ENCODE results near the gene S100A11. TPM values are rescaled to one million over a fixed set of nuclear protein-coding genes. Genes with fewer than 3 reads are reported as not detected.

The S100A11 gene
- total RNA-seq, 1 donor from 2014 or later: 4.4 TPM

DNA sequence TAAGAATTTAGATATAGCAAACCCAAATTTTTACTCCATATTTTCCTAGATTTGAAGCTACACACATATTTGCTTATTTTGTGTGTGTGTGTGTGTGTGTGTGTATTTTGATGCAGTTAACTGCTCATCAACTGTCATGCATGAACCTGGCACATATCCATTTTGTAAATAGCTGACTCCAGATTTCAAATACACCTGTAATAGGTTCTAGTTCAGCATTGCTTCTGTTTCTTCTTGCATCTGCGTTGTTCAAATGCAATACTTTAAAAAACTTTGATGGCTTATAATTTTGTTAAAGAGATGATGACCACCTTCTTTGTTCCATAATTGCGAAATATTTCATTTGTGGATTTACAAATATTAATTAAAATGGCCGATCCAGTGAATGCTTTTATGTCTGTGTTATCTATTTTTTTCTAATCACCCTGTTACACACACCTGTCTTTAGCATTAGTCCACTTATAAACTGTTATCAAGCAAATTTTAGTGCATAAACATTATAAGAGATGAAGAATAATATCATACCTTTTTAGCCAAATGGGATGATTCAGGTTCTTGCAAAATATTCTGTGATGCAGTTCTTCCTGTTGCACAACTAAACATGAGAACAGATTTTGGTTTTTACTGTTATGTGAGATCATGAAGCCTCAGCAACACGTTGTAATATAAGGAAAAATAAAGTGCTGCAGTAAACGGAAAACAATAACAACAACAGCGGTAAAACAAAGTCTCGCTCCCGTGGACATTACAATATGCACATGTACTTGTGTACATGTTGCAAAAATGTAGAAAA lies 12.7 kb upstream of the S100A11 start:
- Histone ChIP-seq H2AFZ (replicated peaks) (no peak overlapping the region), H3K9ac (no peak overlapping the region), H3K27me3 (peaks cover 12% of the 10 kb centered on the region), H3F3A (ENCODE audit: low read depth) (peaks cover 7% of the 10 kb centered on the region), H3K36me3 (no peaks in the 10 kb centered on the region), H3K27ac (no peak overlapping the region), H3K9me3 (ENCODE audit: low read depth) (no peaks in the 10 kb centered on the region), H3K4me3 (no peak overlapping the region), H3K4me2 (no peak overlapping the region), H3K79me2 (ENCODE audit: low read depth) (no peaks in the 10 kb centered on the region), H4K20me1 (ENCODE audit: low read depth) (no peaks in the 10 kb centered on the region), H3K4me1 (peaks cover 5% of the 10 kb centered on the region)
- Mint-ChIP-seq H3K27ac (no peak overlapping the region), H3K27me3 (ENCODE audit: insufficient read depth, low read depth) (peaks cover 15% of the 10 kb centered on the region), H3K4me3 (no peak overlapping the region), H3K9me3 (no peaks in the 10 kb centered on the region), H3K4me1 (peaks cover 17% of the 10 kb centered on the region), H3K36me3 (no peaks in the 10 kb centered on the region)
- DNase-seq (ENCODE audit: low spot score): no peak
- TF ChIP-seq EZH2 (IDR thresholded peaks at IDR 0.05): no peak
- TF ChIP-seq, protein P1, sequence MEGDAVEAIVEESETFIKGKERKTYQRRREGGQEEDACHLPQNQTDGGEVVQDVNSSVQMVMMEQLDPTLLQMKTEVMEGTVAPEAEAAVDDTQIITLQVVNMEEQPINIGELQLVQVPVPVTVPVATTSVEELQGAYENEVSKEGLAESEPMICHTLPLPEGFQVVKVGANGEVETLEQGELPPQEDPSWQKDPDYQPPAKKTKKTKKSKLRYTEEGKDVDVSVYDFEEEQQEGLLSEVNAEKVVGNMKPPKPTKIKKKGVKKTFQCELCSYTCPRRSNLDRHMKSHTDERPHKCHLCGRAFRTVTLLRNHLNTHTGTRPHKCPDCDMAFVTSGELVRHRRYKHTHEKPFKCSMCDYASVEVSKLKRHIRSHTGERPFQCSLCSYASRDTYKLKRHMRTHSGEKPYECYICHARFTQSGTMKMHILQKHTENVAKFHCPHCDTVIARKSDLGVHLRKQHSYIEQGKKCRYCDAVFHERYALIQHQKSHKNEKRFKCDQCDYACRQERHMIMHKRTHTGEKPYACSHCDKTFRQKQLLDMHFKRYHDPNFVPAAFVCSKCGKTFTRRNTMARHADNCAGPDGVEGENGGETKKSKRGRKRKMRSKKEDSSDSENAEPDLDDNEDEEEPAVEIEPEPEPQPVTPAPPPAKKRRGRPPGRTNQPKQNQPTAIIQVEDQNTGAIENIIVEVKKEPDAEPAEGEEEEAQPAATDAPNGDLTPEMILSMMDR (IDR thresholded peaks at IDR 0.05): no peak
- no peak for TF ChIP-seq EZH2phosphoT487 (IDR thresholded peaks at IDR 0.05)

- Mint-ChIP-seq H3K27ac (peak overlapping the region; percentile 95), H3K9me3 (no peaks in the 10 kb centered on the region), H3K4me1 (peaks cover 17% of the 10 kb centered on the region), H3K36me3 (no peaks in the 10 kb centered on the region), H3K27me3 (ENCODE audit: insufficient read depth, low read depth) (peaks cover 13% of the 10 kb centered on the region), H3K4me3 (peak overlapping the region; percentile 74)
- Histone ChIP-seq H3K27ac (no peak overlapping the region), H3K36me3 (no peaks in the 10 kb centered on the region), H2AFZ (replicated peaks) (peak overlapping the region; percentile 95), H3K27me3 (peaks cover 9% of the 10 kb centered on the region), H3K9ac (no peak overlapping the region), H3F3A (ENCODE audit: low read depth) (peaks cover 7% of the 10 kb centered on the region), H3K79me2 (ENCODE audit: low read depth) (no peaks in the 10 kb centered on the region), H3K9me3 (ENCODE audit: low read depth) (no peaks in the 10 kb centered on the region), H4K20me1 (ENCODE audit: low read depth) (no peaks in the 10 kb centered on the region), H3K4me2 (peak overlapping the region; percentile 62), H3K4me1 (peaks cover 14% of the 10 kb centered on the region), H3K4me3 (peak overlapping the region; percentile 24)
- TF ChIP-seq, protein P1 (IDR thresholded peaks at IDR 0.05): no peak
- TF ChIP-seq EZH2phosphoT487 (IDR thresholded peaks at IDR 0.05): no peak
- no peak for TF ChIP-seq EZH2 (IDR thresholded peaks at IDR 0.05)
- DNase-seq (ENCODE audit: low spot score): peak; percentile 18
These were observed 11.7 kb upstream of the S100A11 start for GRCh38 chr1:152048416-152049009.

- Histone ChIP-seq H3K9ac (no peak overlapping the region), H3K79me2 (ENCODE audit: low read depth) (no peaks in the 10 kb centered on the region)
These were observed 11.1 kb upstream of the S100A11 start for GRCh38 chr1:152047730-152048415.

More at GRCh38 chr1:152047730-152048415, 11.1 kb upstream of the S100A11 start:
- Histone ChIP-seq H3K27me3 (peaks cover 3% of the 10 kb centered on the region), H3K36me3 (no peaks in the 10 kb centered on the region), H3K27ac (no peak overlapping the region), H2AFZ (replicated peaks) (peak overlapping the region; percentile 95), H3K4me2 (peak overlapping the region; percentile 62), H3K4me3 (peak overlapping the region; percentile 24), H4K20me1 (ENCODE audit: low read depth) (no peaks in the 10 kb centered on the region), H3K9me3 (ENCODE audit: low read depth) (no peaks in the 10 kb centered on the region), H3K4me1 (peaks cover 14% of the 10 kb centered on the region), H3F3A (ENCODE audit: low read depth) (peaks cover 7% of the 10 kb centered on the region)
- peak overlapping the region; percentile 74 for H3K4me3 Mint-ChIP-seq
- peak; percentile 76 for DNase-seq (ENCODE audit: low spot score)
- no peaks in the 10 kb centered on the region for H3K9me3 Mint-ChIP-seq
- H3K4me1 Mint-ChIP-seq: peaks cover 17% of the 10 kb centered on the region
- TF ChIP-seq, protein P1 (IDR thresholded peaks at IDR 0.05): peak; percentile 63
- TF ChIP-seq EZH2phosphoT487 (IDR thresholded peaks at IDR 0.05): no peak
- H3K27ac Mint-ChIP-seq: peak overlapping the region; percentile 95
- peaks cover 8% of the 10 kb centered on the region for H3K27me3 Mint-ChIP-seq (ENCODE audit: insufficient read depth, low read depth)
- no peaks in the 10 kb centered on the region for H3K36me3 Mint-ChIP-seq
